ENCODE results near the gene FAM200B.

Gene FAM200B

DNA sequence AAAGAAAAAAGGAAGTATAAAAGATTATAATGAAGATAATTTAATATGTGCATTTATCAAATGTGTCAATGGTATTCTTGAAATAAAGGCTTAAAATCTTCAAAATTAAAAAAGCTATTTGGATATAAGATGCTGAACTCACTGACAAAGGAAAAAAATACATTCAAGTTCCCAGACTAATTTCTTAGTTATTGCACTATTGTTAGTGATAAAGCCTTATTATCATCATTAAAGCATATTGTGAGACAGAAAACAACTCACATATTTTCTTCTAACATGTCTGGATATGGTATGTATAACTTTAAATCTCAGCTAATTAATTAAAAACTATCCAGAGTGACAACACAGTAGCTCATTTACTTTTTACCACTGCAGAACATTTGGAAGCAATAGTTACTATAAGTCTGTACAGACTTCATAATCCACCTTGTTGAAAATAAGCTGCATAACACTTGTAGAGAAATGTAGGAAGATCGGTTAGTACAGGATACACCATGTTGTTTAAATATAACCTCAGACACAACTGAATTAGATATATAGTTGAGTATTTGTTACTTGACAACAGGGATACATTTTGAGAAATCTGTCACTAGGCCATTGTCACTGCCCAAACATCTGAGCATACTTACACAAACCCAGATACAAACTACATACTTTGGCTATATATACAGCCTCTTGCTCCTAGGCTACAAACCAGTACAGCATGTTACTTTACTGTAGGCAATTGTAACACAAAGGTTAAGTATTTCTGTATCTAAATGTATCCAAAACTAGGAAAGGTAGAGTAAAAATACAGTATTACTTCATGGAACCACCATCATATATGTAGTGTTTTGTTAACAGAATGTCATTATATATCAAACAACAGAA lies 12.8 kb upstream of the FAM200B start:
- H3K27ac ChIP-seq (ENCODE audit: low read length) = no peak overlapping the region
- H3K4me3 ChIP-seq (ENCODE audit: low read length) = no peak overlapping the region
- no peaks in the 10 kb centered on the region for H3K27me3 ChIP-seq (ENCODE audit: control insufficient read depth, insufficient read depth, low read length)
- H3K36me3 ChIP-seq (ENCODE audit: control insufficient read depth, insufficient read depth, low read length) = no peaks in the 10 kb centered on the region; the same call in 1 of the 2 replicates
- no peaks in the 10 kb centered on the region for H3K4me1 ChIP-seq (ENCODE audit: control insufficient read depth, insufficient read depth, low read length)
- no peak for DNase-seq (ENCODE audit: low read depth, low spot score)
- WGBS (ENCODE audit: insufficient coverage, insufficient read length) = no CpG with 5 or more reads among the region's 1 CpG
- no peaks in the 10 kb centered on the region for H3K9me3 ChIP-seq (ENCODE audit: control insufficient read depth, insufficient read depth, low read length)

- no CpG with 5 or more reads among the region's 3 CpGs for WGBS (ENCODE audit: insufficient coverage, insufficient read length)
Measured at GRCh38 chr4:15670576-15670975, 11.1 kb upstream of the FAM200B start.

GRCh38 chr4:15672101-15672500 lies 9.5 kb upstream of the FAM200B start:
- Histone ChIP-seq H3K4me1 (ENCODE audit: control insufficient read depth, insufficient read depth, low read length) (no peaks in the 10 kb centered on the region), H3K9me3 (ENCODE audit: control insufficient read depth, insufficient read depth, low read length) (no peaks in the 10 kb centered on the region), H3K4me3 (ENCODE audit: low read length) (no peak overlapping the region), H3K27me3 (ENCODE audit: control insufficient read depth, insufficient read depth, low read length) (no peaks in the 10 kb centered on the region), H3K36me3 (ENCODE audit: control insufficient read depth, insufficient read depth, low read length) (no peaks in the 10 kb centered on the region; the same call in 1 of the 2 replicates), H3K27ac (ENCODE audit: low read length) (no peak overlapping the region)
- no CpG with 5 or more reads among the region's 3 CpGs for WGBS (ENCODE audit: insufficient coverage, insufficient read length)
- DNase-seq (ENCODE audit: low read depth, low spot score) = no peak

More at GRCh38 chr4:15670576-15670975, 11.1 kb upstream of the FAM200B start:
- H3K4me1 ChIP-seq (ENCODE audit: control insufficient read depth, insufficient read depth, low read length) = no peaks in the 10 kb centered on the region
- no peak overlapping the region for H3K27ac ChIP-seq (ENCODE audit: low read length)
- no peak for DNase-seq (ENCODE audit: low read depth, low spot score)
- H3K27me3 ChIP-seq (ENCODE audit: control insufficient read depth, insufficient read depth, low read length) = no peaks in the 10 kb centered on the region
- H3K36me3 ChIP-seq (ENCODE audit: control insufficient read depth, insufficient read depth, low read length) = no peaks in the 10 kb centered on the region; the same call in 1 of the 2 replicates
- H3K9me3 ChIP-seq (ENCODE audit: control insufficient read depth, insufficient read depth, low read length) = no peaks in the 10 kb centered on the region
- no peak overlapping the region for H3K4me3 ChIP-seq (ENCODE audit: low read length)

DNA sequence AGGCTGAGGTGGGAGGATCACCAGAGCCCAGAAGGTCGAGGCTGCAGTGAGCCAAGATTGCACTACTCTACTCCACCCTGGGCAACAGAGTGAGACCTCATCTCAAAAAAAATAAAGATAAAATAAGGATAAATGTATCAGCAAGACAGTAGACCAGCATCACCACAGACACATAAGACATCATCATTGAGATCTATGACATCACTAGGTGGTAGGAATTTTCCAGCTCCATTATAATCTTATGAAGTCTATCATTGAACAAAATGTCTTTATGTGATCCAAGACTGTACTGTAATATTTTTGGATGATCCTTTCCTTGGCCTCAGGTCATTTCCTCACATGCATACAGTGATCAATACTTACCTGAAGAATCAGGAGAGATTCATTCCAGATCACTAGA lies 8.3 kb upstream of the FAM200B start:
- Histone ChIP-seq H3K4me1 (ENCODE audit: control insufficient read depth, insufficient read depth, low read length) (peaks cover 2% of the 10 kb centered on the region; the same call in 1 of the 2 replicates), H3K9me3 (ENCODE audit: control insufficient read depth, insufficient read depth, low read length) (no peaks in the 10 kb centered on the region), H3K27ac (ENCODE audit: low read length) (no peak overlapping the region)

GRCh38 chr4:15674046-15674445 lies 7.6 kb upstream of the FAM200B start:
- H3K4me3 ChIP-seq (ENCODE audit: low read length) = no peak overlapping the region
- no peak overlapping the region for H3K27ac ChIP-seq (ENCODE audit: low read length)
- H3K9me3 ChIP-seq (ENCODE audit: control insufficient read depth, insufficient read depth, low read length) = no peaks in the 10 kb centered on the region
- H3K36me3 ChIP-seq (ENCODE audit: control insufficient read depth, insufficient read depth, low read length) = no peaks in the 10 kb centered on the region; the same call in 1 of the 2 replicates
- WGBS (ENCODE audit: insufficient coverage, insufficient read length) = no CpG with 5 or more reads among the region's 2 CpGs
- peaks cover 2% of the 10 kb centered on the region; the same call in 1 of the 2 replicates for H3K4me1 ChIP-seq (ENCODE audit: control insufficient read depth, insufficient read depth, low read length)
- DNase-seq (ENCODE audit: low read depth, low spot score) = no peak
- H3K27me3 ChIP-seq (ENCODE audit: control insufficient read depth, insufficient read depth, low read length) = no peaks in the 10 kb centered on the region

More for the DNA sequence above, 8.3 kb upstream of the FAM200B start:
- no peaks in the 10 kb centered on the region for H3K27me3 ChIP-seq (ENCODE audit: control insufficient read depth, insufficient read depth, low read length)
- DNase-seq (ENCODE audit: low read depth, low spot score) = no peak
- no CpG with 5 or more reads among the region's 1 CpG for WGBS (ENCODE audit: insufficient coverage, insufficient read length)
- H3K4me3 ChIP-seq (ENCODE audit: low read length) = no peak overlapping the region
- no peaks in the 10 kb centered on the region; the same call in 1 of the 2 replicates for H3K36me3 ChIP-seq (ENCODE audit: control insufficient read depth, insufficient read depth, low read length)

DNA sequence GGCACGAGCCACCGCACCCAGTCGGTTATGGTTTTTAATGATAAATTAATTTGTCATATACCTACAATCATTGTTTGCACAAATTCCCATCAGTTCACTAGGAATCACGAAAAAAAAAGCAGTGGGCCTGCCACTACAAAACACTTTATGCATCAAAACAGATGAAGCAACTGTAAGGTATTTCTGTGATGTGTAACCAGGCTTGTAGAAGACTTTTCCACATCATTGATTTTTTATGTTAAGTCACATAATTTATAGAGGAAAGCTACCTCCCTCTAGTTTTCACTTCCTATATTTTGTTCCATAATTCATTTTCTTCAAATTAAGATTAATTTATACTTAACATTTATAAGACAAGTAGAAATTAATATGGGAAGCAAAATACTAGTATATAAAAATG lies 6.7 kb upstream of the FAM200B start:
- H3K9me3 ChIP-seq (ENCODE audit: control insufficient read depth, insufficient read depth, low read length) = no peaks in the 10 kb centered on the region
- no peaks in the 10 kb centered on the region for H3K27me3 ChIP-seq (ENCODE audit: control insufficient read depth, insufficient read depth, low read length)
- no peak overlapping the region for H3K27ac ChIP-seq (ENCODE audit: low read length)
- no peak for DNase-seq (ENCODE audit: low read depth, low spot score)
- H3K4me1 ChIP-seq (ENCODE audit: control insufficient read depth, insufficient read depth, low read length) = peaks cover 2% of the 10 kb centered on the region; the same call in 1 of the 2 replicates
- no peak overlapping the region for H3K4me3 ChIP-seq (ENCODE audit: low read length)
- no CpG with 5 or more reads among the region's 4 CpGs for WGBS (ENCODE audit: insufficient coverage, insufficient read length)
- H3K36me3 ChIP-seq (ENCODE audit: control insufficient read depth, insufficient read depth, low read length) = no peaks in the 10 kb centered on the region; the same call in 1 of the 2 replicates

- Histone ChIP-seq H3K4me3 (ENCODE audit: low read length) (no peak overlapping the region), H3K36me3 (ENCODE audit: control insufficient read depth, insufficient read depth, low read length) (no peaks in the 10 kb centered on the region; the same call in 1 of the 2 replicates), H3K4me1 (ENCODE audit: control insufficient read depth, insufficient read depth, low read length) (peaks cover 2% of the 10 kb centered on the region; the same call in 1 of the 2 replicates), H3K27ac (ENCODE audit: low read length) (no peak overlapping the region), H3K9me3 (ENCODE audit: control insufficient read depth, insufficient read depth, low read length) (no peaks in the 10 kb centered on the region), H3K27me3 (ENCODE audit: control insufficient read depth, insufficient read depth, low read length) (no peaks in the 10 kb centered on the region)
- WGBS (ENCODE audit: insufficient coverage, insufficient read length) = no CpG with 5 or more reads among the region's 3 CpGs
- no peak for DNase-seq (ENCODE audit: low read depth, low spot score)
Measured at GRCh38 chr4:15675356-15675755, 6.3 kb upstream of the FAM200B start.

- Histone ChIP-seq H3K27me3 (ENCODE audit: control insufficient read depth, insufficient read depth, low read length) (no peaks in the 10 kb centered on the region), H3K9me3 (ENCODE audit: control insufficient read depth, insufficient read depth, low read length) (no peaks in the 10 kb centered on the region), H3K36me3 (ENCODE audit: control insufficient read depth, insufficient read depth, low read length) (no peaks in the 10 kb centered on the region; the same call in 1 of the 2 replicates), H3K4me1 (ENCODE audit: control insufficient read depth, insufficient read depth, low read length) (peaks cover 2% of the 10 kb centered on the region; the same call in 1 of the 2 replicates), H3K27ac (ENCODE audit: low read length) (no peak overlapping the region), H3K4me3 (ENCODE audit: low read length) (no peak overlapping the region)
- no CpG with 5 or more reads among the region's 1 CpG for WGBS (ENCODE audit: insufficient coverage, insufficient read length)
- no peak for DNase-seq (ENCODE audit: low read depth, low spot score)
Measured at GRCh38 chr4:15676039-15676438, 5.6 kb upstream of the FAM200B start.

- H3K36me3 ChIP-seq (ENCODE audit: control insufficient read depth, insufficient read depth, low read length) = no peaks in the 10 kb centered on the region
- H3K4me3 ChIP-seq (ENCODE audit: low read length) = no peak overlapping the region
- H3K27ac ChIP-seq (ENCODE audit: low read length) = no peak overlapping the region
- DNase-seq (ENCODE audit: low read depth, low spot score) = no peak
- H3K9me3 ChIP-seq (ENCODE audit: control insufficient read depth, insufficient read depth, low read length) = no peaks in the 10 kb centered on the region
- H3K27me3 ChIP-seq (ENCODE audit: control insufficient read depth, insufficient read depth, low read length) = no peaks in the 10 kb centered on the region
- peaks cover 2% of the 10 kb centered on the region; the same call in 1 of the 2 replicates for H3K4me1 ChIP-seq (ENCODE audit: control insufficient read depth, insufficient read depth, low read length)
- no CpG with 5 or more reads among the region's 6 CpGs for WGBS (ENCODE audit: insufficient coverage, insufficient read length)
Measured at GRCh38 chr4:15676899-15677298, 4.7 kb upstream of the FAM200B start.

- no CpG with 5 or more reads among the region's 2 CpGs for WGBS (ENCODE audit: insufficient coverage, insufficient read length)
- Histone ChIP-seq H3K4me3 (ENCODE audit: low read length) (no peak overlapping the region), H3K9me3 (ENCODE audit: control insufficient read depth, insufficient read depth, low read length) (no peaks in the 10 kb centered on the region), H3K27me3 (ENCODE audit: control insufficient read depth, insufficient read depth, low read length) (no peaks in the 10 kb centered on the region), H3K27ac (ENCODE audit: low read length) (no peak overlapping the region), H3K36me3 (ENCODE audit: control insufficient read depth, insufficient read depth, low read length) (no peaks in the 10 kb centered on the region), H3K4me1 (ENCODE audit: control insufficient read depth, insufficient read depth, low read length) (peaks cover 2% of the 10 kb centered on the region; the same call in 1 of the 2 replicates)
- DNase-seq (ENCODE audit: low read depth, low spot score) = no peak
Measured at GRCh38 chr4:15677507-15677988, 4.1 kb upstream of the FAM200B start.

All from iPS DF 6.9 (cell line).